Panc1 (cell line): ENCODE measurements around the gene KREMEN2. TPM values are rescaled to one million over a fixed set of nuclear protein-coding genes. Genes with fewer than 3 reads are reported as not detected.

Source experiments
- ATAC-seq: fragments of 200-7000 bp; cut with Tn5 transposase; 2 replicates; pipeline ENCODE4 v1.9.1; 2020; ENCODE audit warnings: mild to moderate bottlenecking, moderate library complexity
- BruUV-seq: library from RNA; stranded (reverse); fragments of 400-500 nt; replicated peaks from 2 replicates; lab custom pipeline; 2021; lab: Mats Ljungman, UMichigan
- CTCF ChIA-PET: fragments of 300-600 bp; sonication (Branson Sonifier 250); formaldehyde crosslinking; loops from one replicate; lab custom pipeline; 2022; ENCODE audit warnings: antibody characterized with exemption; lab: Charles Lee
- POLR2A ChIA-PET: fragments of 300-600 bp; sonication (Branson Sonifier 250); formaldehyde crosslinking; loops from one replicate; lab custom pipeline; 2022; ENCODE audit warnings: antibody characterized with exemption; lab: Charles Lee
- DNase-seq: peaks from one replicate; pipeline ENCODE4 v3.0.0-alpha.2; 2010; ENCODE audit warnings: low read depth, low spot score
- H3K27ac ChIP-seq: 2 replicates; pipeline ENCODE4 v1.5.1; 2011; ENCODE audit warnings: mild to moderate bottlenecking, low read length, inconsistent platforms
- H3K27me3 ChIP-seq: fragments of 200-500 bp; sonication (Bioruptor generic); 2 replicates; pipeline ENCODE4 v1.6.0; 2014; ENCODE audit warnings: low read length, inconsistent platforms; ENCODE audit not compliant: control insufficient read depth, insufficient read depth
- H3K36me3 ChIP-seq: fragments of 200-500 bp; sonication (Bioruptor generic); 2 replicates; pipeline ENCODE4 v1.5.1; 2014; ENCODE audit warnings: inconsistent platforms, mild to moderate bottlenecking, low read length, moderate library complexity; ENCODE audit not compliant: control insufficient read depth, insufficient read depth
- H3K4me1 ChIP-seq: 2 replicates; pipeline ENCODE4 v1.5.1; 2011; ENCODE audit warnings: inconsistent platforms, mild to moderate bottlenecking, low read length, moderate library complexity; ENCODE audit not compliant: control insufficient read depth, insufficient read depth
- H3K4me3 ChIP-seq, 2 experiments: 2 replicates each; pipeline ENCODE4 v1.5.1; 2011 to 2012; ENCODE audit warnings: low read depth in 2 of 2, low read length in 2 of 2, mild to moderate bottlenecking in 2 of 2, inconsistent platforms in 1 of 2, moderate library complexity in 1 of 2
- H3K9me3 ChIP-seq: fragments of 200-500 bp; sonication (Bioruptor generic); 2 replicates; pipeline ENCODE4 v1.5.1; 2014; ENCODE audit warnings: low read depth, mild to moderate bottlenecking, inconsistent platforms, low read length, moderate library complexity; ENCODE audit not compliant: control insufficient read depth, insufficient read depth
- CTCF ChIP-seq: fragments of 450-650 bp; IDR thresholded peaks from 2 replicates; pipeline ENCODE4 v1.5.1; 2017; ENCODE audit warnings: mild to moderate bottlenecking
- POLR2AphosphoS5 ChIP-seq: IDR thresholded peaks from 2 replicates; pipeline ENCODE4 v1.6.1; 2012; ENCODE audit warnings: mild to moderate bottlenecking, low read depth, low read length, moderate library complexity
- SIN3A ChIP-seq: IDR thresholded peaks from 2 replicates; pipeline ENCODE4 v1.6.1; 2012; ENCODE audit warnings: low read depth, mild to moderate bottlenecking, low read length, moderate library complexity, borderline replicate concordance; ENCODE audit not compliant: insufficient read depth
- TCF7L2 ChIP-seq: IDR thresholded peaks from 2 replicates; pipeline ENCODE4 v1.6.1; 2011; ENCODE audit warnings: mild to moderate bottlenecking, low read depth, low read length, inconsistent platforms
- in situ Hi-C: cut with HindIII; loops from 2 replicates; pipeline ENCODE4 v1.10.0; 2016; ENCODE audit warnings: low sequenced_read_pairs, low pct_unique_long_range_greater_than_20kb
- intact Hi-C: fragments of 100-400 bp; cut with micrococcal nuclease; formaldehyde crosslinking; loops from one replicate; pipeline ENCODE4 v1.10.0; 2022; ENCODE audit not compliant: unreplicated experiment
- total RNA-seq: library from RNA; stranded (reverse); gene quantifications from one replicate; pipeline ENCODE4 v1.2.1, GENCODE V29; 2021; ENCODE audit not compliant: unreplicated experiment
- TF ChIP-seq, protein P1 (sequence below), 2 experiments: IDR thresholded peaks; 2 replicates each; pipeline ENCODE4 v1.6.1; 2011 to 2012; ENCODE audit warnings: low read depth in 2 of 2, control low read depth in 1 of 2, low read length in 1 of 2, mild to moderate bottlenecking in 1 of 2, moderate library complexity in 1 of 2; ENCODE audit not compliant: insufficient read depth in 1 of 2

Gene KREMEN2
- total RNA-seq, 1 experiment from 2014 or later: 10.8 TPM

GRCh38 chr16:2955779-2956578 is 8.1 kb upstream of the KREMEN2 start:
- in situ Hi-C loops (no loop called here), intact Hi-C loops (no loop called here)
- TF ChIP-seq POLR2AphosphoS5 (no peak), TCF7L2 (no peak), SIN3A (no peak), CTCF (no peak)
- TF ChIP-seq, protein P1, sequence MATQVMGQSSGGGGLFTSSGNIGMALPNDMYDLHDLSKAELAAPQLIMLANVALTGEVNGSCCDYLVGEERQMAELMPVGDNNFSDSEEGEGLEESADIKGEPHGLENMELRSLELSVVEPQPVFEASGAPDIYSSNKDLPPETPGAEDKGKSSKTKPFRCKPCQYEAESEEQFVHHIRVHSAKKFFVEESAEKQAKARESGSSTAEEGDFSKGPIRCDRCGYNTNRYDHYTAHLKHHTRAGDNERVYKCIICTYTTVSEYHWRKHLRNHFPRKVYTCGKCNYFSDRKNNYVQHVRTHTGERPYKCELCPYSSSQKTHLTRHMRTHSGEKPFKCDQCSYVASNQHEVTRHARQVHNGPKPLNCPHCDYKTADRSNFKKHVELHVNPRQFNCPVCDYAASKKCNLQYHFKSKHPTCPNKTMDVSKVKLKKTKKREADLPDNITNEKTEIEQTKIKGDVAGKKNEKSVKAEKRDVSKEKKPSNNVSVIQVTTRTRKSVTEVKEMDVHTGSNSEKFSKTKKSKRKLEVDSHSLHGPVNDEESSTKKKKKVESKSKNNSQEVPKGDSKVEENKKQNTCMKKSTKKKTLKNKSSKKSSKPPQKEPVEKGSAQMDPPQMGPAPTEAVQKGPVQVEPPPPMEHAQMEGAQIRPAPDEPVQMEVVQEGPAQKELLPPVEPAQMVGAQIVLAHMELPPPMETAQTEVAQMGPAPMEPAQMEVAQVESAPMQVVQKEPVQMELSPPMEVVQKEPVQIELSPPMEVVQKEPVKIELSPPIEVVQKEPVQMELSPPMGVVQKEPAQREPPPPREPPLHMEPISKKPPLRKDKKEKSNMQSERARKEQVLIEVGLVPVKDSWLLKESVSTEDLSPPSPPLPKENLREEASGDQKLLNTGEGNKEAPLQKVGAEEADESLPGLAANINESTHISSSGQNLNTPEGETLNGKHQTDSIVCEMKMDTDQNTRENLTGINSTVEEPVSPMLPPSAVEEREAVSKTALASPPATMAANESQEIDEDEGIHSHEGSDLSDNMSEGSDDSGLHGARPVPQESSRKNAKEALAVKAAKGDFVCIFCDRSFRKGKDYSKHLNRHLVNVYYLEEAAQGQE (IDR thresholded peaks at IDR 0.05; ENCODE audit: insufficient read depth in 1 of 2, low read depth in 2 of 2, low read length in 1 of 2): no peak
- Histone ChIP-seq H3K36me3 (no peaks in the 10 kb centered on the region), H3K4me1 (peaks cover 5% of the 10 kb centered on the region; the same call in 1 of the 2 replicates), H3K9me3 (no peaks in the 10 kb centered on the region), H3K27ac (no peak overlapping the region), H3K4me3 (no peak overlapping the region), H3K27me3 (no peaks in the 10 kb centered on the region)
- no TSS peak for BruUV-seq
- POLR2A ChIA-PET: no interaction called here
- ATAC-seq (peak; percentile 46), DNase-seq (no peak)
- CTCF ChIA-PET: no interaction called here

DNA sequence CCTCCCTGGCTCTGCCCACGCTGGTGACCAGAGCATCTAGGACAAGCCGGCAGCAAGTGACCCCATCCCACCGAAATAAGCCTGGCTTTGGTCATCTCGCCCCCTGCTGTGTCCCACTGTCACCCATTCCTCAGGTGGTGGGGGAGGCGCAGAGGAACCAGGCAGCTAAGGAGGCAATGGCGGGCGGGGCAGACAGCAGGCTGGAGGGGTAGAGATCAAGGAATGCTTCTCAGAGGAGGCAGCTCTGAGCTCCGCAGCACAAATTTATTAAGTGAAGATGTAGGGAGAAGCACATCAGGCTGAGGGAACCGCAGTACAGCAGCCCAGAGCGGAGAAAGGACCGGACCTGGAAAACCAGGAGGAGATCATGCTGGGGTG is 7.5 kb upstream of the KREMEN2 start:
- DNase-seq (no peak), ATAC-seq (no peak)
- in situ Hi-C loops (no loop called here), intact Hi-C loops (no loop called here)
- no TSS peak for BruUV-seq
- Histone ChIP-seq H3K27me3 (no peaks in the 10 kb centered on the region), H3K27ac (no peak overlapping the region), H3K36me3 (no peaks in the 10 kb centered on the region), H3K9me3 (no peaks in the 10 kb centered on the region), H3K4me1 (peaks cover 6% of the 10 kb centered on the region), H3K4me3 (no peak overlapping the region)
- CTCF ChIA-PET: no interaction called here
- POLR2A ChIA-PET: no interaction called here
- TF ChIP-seq TCF7L2: no peak
- no peak for TF ChIP-seq POLR2AphosphoS5
- TF ChIP-seq, protein P1 (IDR thresholded peaks at IDR 0.05; ENCODE audit: insufficient read depth in 1 of 2, low read depth in 2 of 2, low read length in 1 of 2): no peak
- TF ChIP-seq SIN3A: no peak
- TF ChIP-seq CTCF: no peak
